GM08714 (cell line): ENCODE measurements around the gene CCDC116.
"Not testable (repeated sequence)": the region's sequence is repeated elsewhere in the genome, so short reads cannot be mapped to it uniquely, and the experiment has no call there.

Source experiments
- H3K4me3 ChIP-seq: fragments of 200-500 bp; sonication (Bioruptor generic); 2 replicates; pipeline ENCODE4 v1.5.1; 2014; ENCODE audit warnings: mild to moderate bottlenecking, low read length, inconsistent platforms
- ZNF274 ChIP-seq: IDR thresholded peaks from 2 replicates; pipeline ENCODE4 v1.6.1; 2012; ENCODE audit warnings: mild to moderate bottlenecking, low read depth, low read length

The CCDC116 gene

GRCh38 chr22:21599053-21599893, 33.3 kb upstream of the CCDC116 start:
- no peak for TF ChIP-seq ZNF274
- H3K4me3 ChIP-seq, result no peak overlapping the region

GRCh38 chr22:21602579-21602978, 30.0 kb upstream of the CCDC116 start:
- TF ChIP-seq ZNF274, result no peak
- no peak overlapping the region for H3K4me3 ChIP-seq

GRCh38 chr22:21603973-21604372, 28.6 kb upstream of the CCDC116 start:
- no peak overlapping the region for H3K4me3 ChIP-seq
- TF ChIP-seq ZNF274, result no peak

GRCh38 chr22:21605887-21606564, 26.5 kb upstream of the CCDC116 start:
- no peak for TF ChIP-seq ZNF274
- no peak overlapping the region for H3K4me3 ChIP-seq

- TF ChIP-seq ZNF274, result no peak
- H3K4me3 ChIP-seq, result no peak overlapping the region
These were observed 25.8 kb upstream of the CCDC116 start for GRCh38 chr22:21606775-21607174.

- H3K4me3 ChIP-seq, result not testable (repeated sequence)
These were observed 22.9 kb upstream of the CCDC116 start for GRCh38 chr22:21609556-21610157.

- H3K4me3 ChIP-seq, result no peak overlapping the region
- TF ChIP-seq ZNF274, result no peak
These were observed 21.2 kb upstream of the CCDC116 start for GRCh38 chr22:21611210-21611977.

- no peak overlapping the region for H3K4me3 ChIP-seq
- TF ChIP-seq ZNF274, result no peak
These were observed 19.7 kb upstream of the CCDC116 start for GRCh38 chr22:21612858-21613257.

- TF ChIP-seq ZNF274, result no peak
- no peak overlapping the region for H3K4me3 ChIP-seq
These were observed 18.9 kb upstream of the CCDC116 start for GRCh38 chr22:21613553-21614233.

- TF ChIP-seq ZNF274, result no peak
- no peak overlapping the region for H3K4me3 ChIP-seq
These were observed 16.8 kb upstream of the CCDC116 start for GRCh38 chr22:21615731-21616130.

GRCh38 chr22:21617337-21617736, 15.2 kb upstream of the CCDC116 start:
- H3K4me3 ChIP-seq, result not testable (repeated sequence)

- no peak for TF ChIP-seq ZNF274
- H3K4me3 ChIP-seq, result no peak overlapping the region
These were observed 11.5 kb upstream of the CCDC116 start for GRCh38 chr22:21621025-21621424.

GRCh38 chr22:21622011-21622918, 10.3 kb upstream of the CCDC116 start:
- TF ChIP-seq ZNF274, result no peak
- H3K4me3 ChIP-seq, result no peak overlapping the region
